ENCODE results near the gene ARHGEF28. TPM values are rescaled to one million over a fixed set of nuclear protein-coding genes. Genes with fewer than 3 reads are reported as not detected.

Gene ARHGEF28
- total and polyA plus RNA-seq, 10 of the 15 experiments (the other 5 are each of a cell fraction or from before 2014, with no cell fraction given), result 0.10 to 0.72 (median 0.22) TPM; not detected in 2

GRCh38 chr5:73836607-73837006, 210.6 kb downstream of the ARHGEF28 start:
- Histone ChIP-seq H2AFZ (ENCODE audit: control insufficient read depth, low read depth, low read length) (no peak overlapping the region), H3K4me1 (ENCODE audit: control insufficient read depth, insufficient read depth, low read length) (no peaks in the 10 kb centered on the region), H3K27ac (ENCODE audit: control insufficient read depth, insufficient read depth) (no peak overlapping the region), H3K4me3 (no peak overlapping the region), H3K27me3 (replicated peaks in 1 of 2; ENCODE audit: control insufficient read depth in 2 of 2, insufficient read depth in 2 of 2, low read length in 1 of 2) (no peaks in the 10 kb centered on the region; a peak in 1 of 4 replicates), H3K79me2 (ENCODE audit: control insufficient read depth, insufficient read depth, low read length) (no peaks in the 10 kb centered on the region), H3K9me3 (replicated peaks; ENCODE audit: control insufficient read depth, insufficient read depth, low read length) (no peaks in the 10 kb centered on the region), H3K4me2 (ENCODE audit: control insufficient read depth, insufficient read depth) (no peak overlapping the region), H4K20me1 (ENCODE audit: control insufficient read depth, insufficient read depth) (no peaks in the 10 kb centered on the region), H3K9ac (ENCODE audit: control insufficient read depth, insufficient read depth, low read length) (no peak overlapping the region), H3K36me3 (ENCODE audit: control insufficient read depth in 2 of 2, insufficient read depth in 2 of 2, low read length in 1 of 2) (no peaks in the 10 kb centered on the region)
- intact Hi-C loops (cut with micrococcal nuclease; ENCODE audit: unreplicated experiment) (no loop called here), in situ Hi-C loops (cut with MboI) (no loop called here)
- no peak for ATAC-seq
- ChIA-PET RAD21 (ENCODE audit: unreplicated experiment) (no interaction called here), SMC1A (ENCODE audit: uncharacterized antibody, unreplicated experiment) (no interaction called here), POLR2A (no interaction called here), CTCF (no interaction called here)
- no TSS peak for BruUV-seq (replicated peaks)
- FAIRE-seq, result no peak
- DNase-seq (ENCODE audit: low read depth, low spot score), result no peak
- TF ChIP-seq CHD2 (IDR thresholded peaks at IDR 0.05; ENCODE audit: borderline replicate concordance, low read depth, low read length) (no peak), FOXM1 (IDR thresholded peaks at IDR 0.05; ENCODE audit: low read depth, low read length) (no peak), TBL1XR1 (IDR thresholded peaks at IDR 0.05; ENCODE audit: low read depth, low read length) (no peak), POU2F2 (IDR thresholded peaks at IDR 0.05; ENCODE audit: borderline replicate concordance, low read depth, low read length) (no peak), MTA2 (IDR thresholded peaks at IDR 0.05; ENCODE audit: low read depth) (no peak), HDAC2 (IDR thresholded peaks at IDR 0.05) (no peak), ZNF274 (IDR thresholded peaks at IDR 0.05; ENCODE audit: insufficient read depth, insufficient read length) (no peak), IKZF2 (IDR thresholded peaks at IDR 0.05) (no peak), ZNF592 (IDR thresholded peaks at IDR 0.05) (no peak), FOXK2 (IDR thresholded peaks at IDR 0.05) (no peak), TCF12 (IDR thresholded peaks at IDR 0.05; ENCODE audit: low read depth, low read length) (no peak), TAF1 (IDR thresholded peaks at IDR 0.05; ENCODE audit: borderline replicate concordance, low read depth, low read length) (no peak), HDAC6 (IDR thresholded peaks at IDR 0.05; ENCODE audit: unreplicated experiment) (no peak), NR2F1 (conservative IDR thresholded peaks at IDR 0.05) (no peak), PML (IDR thresholded peaks at IDR 0.05; ENCODE audit: low read length) (no peak), POLR2AphosphoS5 (IDR thresholded peaks at IDR 0.05; ENCODE audit: low read length) (no peak), CEBPZ (IDR thresholded peaks at IDR 0.05; ENCODE audit: low read depth, low read length) (no peak)

All from GM12878 (cell line).